Left ventricle myocardium inferior (tissue), 1 donor: Measurements from ENCODE around the gene CREB3. TPM values are rescaled to one million over a fixed set of nuclear protein-coding genes. Genes with fewer than 3 reads are reported as not detected.

Experiments
- DNase-seq: peaks from one replicate; pipeline ENCODE4 v3.0.0-alpha.2; 2020
- H3K27ac ChIP-seq: fragments of 200-600 bp; replicated peaks from 2 replicates; pipeline ENCODE4 v1.8.0; 2021
- H3K27me3 ChIP-seq: fragments of 200-600 bp; 2 replicates; pipeline ENCODE4 v1.8.0; 2021; ENCODE audit warnings: low read depth
- H3K36me3 ChIP-seq: fragments of 200-600 bp; 2 replicates; pipeline ENCODE4 v1.8.0; 2021
- H3K4me1 ChIP-seq: fragments of 200-600 bp; 2 replicates; pipeline ENCODE4 v1.8.0; 2021
- H3K4me3 ChIP-seq: fragments of 200-600 bp; 2 replicates; pipeline ENCODE4 v1.8.0; 2021; ENCODE audit warnings: mild to moderate bottlenecking, moderate library complexity
- H3K9me3 ChIP-seq: fragments of 200-600 bp; replicated peaks from 2 replicates; pipeline ENCODE4 v1.8.0; 2021
- intact Hi-C: fragments of 100-400 bp; cut with micrococcal nuclease; formaldehyde crosslinking; loops from one replicate; pipeline ENCODE4 v1.11.0; 2022
- total RNA-seq: library from RNA; stranded (reverse); fragmentation: NEBNext Ultra II Directional; extraction: Animal tissue kit (Norgen Biotek cat#: 25700); gene quantifications from one replicate; pipeline ENCODE4 v1.2.1, GENCODE V29; 2021
- TF ChIP-seq, protein P1 (sequence below): fragments of 200-600 bp; IDR thresholded peaks from 2 replicates; pipeline ENCODE4 v1.8.0; 2021; ENCODE audit warnings: antibody characterized with exemption, mild to moderate bottlenecking, borderline replicate concordance
- donor health status: DM: no; HTN: yes; CAD: no; lungs with severe emphysema.

CREB3 gene
- total RNA-seq, 1 donor from 2014 or later, result 20.6 TPM

DNA sequence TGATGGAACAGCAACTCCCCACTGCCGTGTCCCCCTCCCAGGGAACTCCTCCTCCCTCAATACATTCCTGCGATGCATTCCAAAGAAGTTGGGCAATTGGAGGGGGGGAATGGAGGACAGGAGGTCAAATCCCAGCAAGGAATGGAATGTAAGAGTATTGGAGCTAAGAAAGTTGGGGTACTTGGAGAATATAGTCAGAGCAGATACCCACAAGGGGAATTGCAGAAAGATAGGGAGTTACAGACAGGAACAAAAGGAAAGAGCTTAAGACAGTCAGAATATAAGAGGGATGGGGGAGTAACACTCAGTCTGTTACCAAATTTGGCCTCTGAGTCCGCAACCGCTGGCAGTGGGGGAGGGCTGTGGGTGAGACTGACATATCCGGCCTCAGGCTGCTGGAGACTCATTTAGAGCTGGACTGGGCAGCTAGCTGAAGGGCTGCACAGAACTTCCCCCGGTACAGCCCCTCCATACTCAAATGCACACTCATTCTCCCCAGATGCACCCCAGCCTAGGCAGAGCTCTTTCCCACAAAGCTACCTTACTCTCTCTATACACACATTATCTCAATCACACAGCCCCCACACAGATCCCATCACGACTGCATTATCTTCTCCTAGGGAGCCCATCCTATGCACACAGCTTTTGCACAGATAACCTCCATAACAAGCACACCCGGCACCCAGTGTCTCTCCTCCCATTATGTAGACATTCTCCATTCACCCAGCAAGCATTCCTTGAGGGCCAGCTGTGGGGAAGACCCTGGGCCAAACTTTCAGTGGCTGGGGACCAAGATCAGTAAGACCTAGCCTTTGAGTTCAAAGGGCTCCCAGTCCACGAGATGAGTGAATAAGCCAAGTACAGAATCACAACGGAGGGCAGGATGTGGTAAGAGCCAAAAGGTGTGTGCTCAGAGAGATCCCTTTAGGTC lies 4.2 kb upstream of the CREB3 start:
- no peaks in the 10 kb centered on the region for H3K9me3 ChIP-seq
- H3K27ac ChIP-seq, result peak overlapping the region; percentile 99
- intact Hi-C loops, result no loop called here
- no peaks in the 10 kb centered on the region for H3K27me3 ChIP-seq
- DNase-seq, result peak; percentile 79
- TF ChIP-seq, protein P1, sequence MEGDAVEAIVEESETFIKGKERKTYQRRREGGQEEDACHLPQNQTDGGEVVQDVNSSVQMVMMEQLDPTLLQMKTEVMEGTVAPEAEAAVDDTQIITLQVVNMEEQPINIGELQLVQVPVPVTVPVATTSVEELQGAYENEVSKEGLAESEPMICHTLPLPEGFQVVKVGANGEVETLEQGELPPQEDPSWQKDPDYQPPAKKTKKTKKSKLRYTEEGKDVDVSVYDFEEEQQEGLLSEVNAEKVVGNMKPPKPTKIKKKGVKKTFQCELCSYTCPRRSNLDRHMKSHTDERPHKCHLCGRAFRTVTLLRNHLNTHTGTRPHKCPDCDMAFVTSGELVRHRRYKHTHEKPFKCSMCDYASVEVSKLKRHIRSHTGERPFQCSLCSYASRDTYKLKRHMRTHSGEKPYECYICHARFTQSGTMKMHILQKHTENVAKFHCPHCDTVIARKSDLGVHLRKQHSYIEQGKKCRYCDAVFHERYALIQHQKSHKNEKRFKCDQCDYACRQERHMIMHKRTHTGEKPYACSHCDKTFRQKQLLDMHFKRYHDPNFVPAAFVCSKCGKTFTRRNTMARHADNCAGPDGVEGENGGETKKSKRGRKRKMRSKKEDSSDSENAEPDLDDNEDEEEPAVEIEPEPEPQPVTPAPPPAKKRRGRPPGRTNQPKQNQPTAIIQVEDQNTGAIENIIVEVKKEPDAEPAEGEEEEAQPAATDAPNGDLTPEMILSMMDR, result no peak
- peak overlapping the region; percentile 82 for H3K4me3 ChIP-seq
- peaks cover 31% of the 10 kb centered on the region for H3K36me3 ChIP-seq
- peaks cover 73% of the 10 kb centered on the region for H3K4me1 ChIP-seq

GRCh38 chr9:35729101-35729500 lies 3.4 kb upstream of the CREB3 start:
- TF ChIP-seq, protein P1, result no peak
- peaks cover 26% of the 10 kb centered on the region for H3K36me3 ChIP-seq
- DNase-seq, result no peak
- H3K4me1 ChIP-seq, result peaks cover 81% of the 10 kb centered on the region
- no peaks in the 10 kb centered on the region for H3K9me3 ChIP-seq
- no peaks in the 10 kb centered on the region for H3K27me3 ChIP-seq
- intact Hi-C loops, result no loop called here
- H3K27ac ChIP-seq, result peak overlapping the region; percentile 99
- peak overlapping the region; percentile 82 for H3K4me3 ChIP-seq

DNA sequence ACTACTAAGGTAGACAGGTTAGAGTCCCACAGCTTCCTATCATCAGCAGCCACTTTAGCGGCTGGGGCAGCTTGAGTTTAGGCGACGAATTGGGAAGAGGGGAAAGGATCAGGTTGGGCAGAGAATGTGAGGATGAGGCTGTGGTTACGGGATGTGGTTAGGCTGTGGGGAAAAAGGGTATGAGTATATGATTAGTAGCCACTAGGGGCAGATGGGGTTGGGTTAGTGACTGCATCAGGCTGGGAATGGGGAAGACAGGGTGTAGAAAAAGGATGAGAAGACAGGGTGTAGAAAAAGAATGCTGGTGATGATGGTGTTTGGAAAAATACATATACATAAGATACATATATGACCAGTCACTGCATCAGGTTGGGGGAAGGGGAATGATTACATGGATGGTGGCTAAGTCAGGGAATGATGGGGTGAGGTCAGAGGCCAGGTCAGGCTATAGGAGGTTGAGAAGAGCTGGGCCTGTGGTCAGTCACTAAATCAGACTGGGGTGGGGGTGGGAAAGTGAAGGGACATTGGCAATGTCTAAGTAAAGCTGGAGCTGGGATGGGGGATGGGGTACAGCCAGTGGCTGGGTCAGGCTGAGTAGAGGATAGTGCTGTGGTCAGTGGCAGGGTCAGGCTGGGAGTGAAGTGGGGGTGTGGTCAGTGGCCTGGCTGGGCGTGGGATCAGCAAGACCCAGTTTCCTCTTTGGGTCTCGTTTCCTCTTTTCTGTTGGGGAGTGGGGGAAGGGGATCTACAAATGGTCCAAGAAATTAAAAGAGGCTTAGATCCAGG lies 2.6 kb upstream of the CREB3 start:
- TF ChIP-seq, protein P1, result peak; percentile 54
- peak; percentile 66 for DNase-seq
- Histone ChIP-seq H3K4me3 (peak overlapping the region; percentile 82), H3K27ac (peak overlapping the region; percentile 99), H3K9me3 (no peaks in the 10 kb centered on the region), H3K4me1 (peaks cover 82% of the 10 kb centered on the region), H3K36me3 (peaks cover 26% of the 10 kb centered on the region), H3K27me3 (no peaks in the 10 kb centered on the region)
- intact Hi-C loops, result loop anchor here (5.0 kb wide), 1 partner anchor 83 kb away; no protein-coding TSS in a partner anchor

DNA sequence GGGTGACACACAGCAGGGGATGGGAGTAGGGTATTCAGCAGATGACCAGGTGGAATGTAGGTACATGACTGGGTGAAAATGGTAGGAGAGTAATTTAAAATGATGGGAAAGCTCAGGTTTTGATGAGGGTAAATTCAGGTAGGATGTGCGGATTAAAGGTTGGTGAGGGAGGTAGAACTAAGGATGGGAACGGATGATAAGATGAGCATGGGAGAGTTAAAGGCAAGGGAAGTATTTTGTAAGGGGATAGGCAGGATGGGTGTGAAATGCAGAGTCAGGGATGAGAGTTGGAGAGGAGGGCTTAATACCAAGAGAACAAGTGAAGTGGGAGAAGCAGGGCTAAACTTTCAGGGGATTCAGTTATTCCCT lies 2.0 kb upstream of the CREB3 start:
- DNase-seq, result no peak
- H3K27me3 ChIP-seq, result no peaks in the 10 kb centered on the region
- no peaks in the 10 kb centered on the region for H3K9me3 ChIP-seq
- H3K27ac ChIP-seq, result peak overlapping the region; percentile 99
- intact Hi-C loops, result loop anchor here (5.0 kb wide), 1 partner anchor 83 kb away; no protein-coding TSS in a partner anchor
- H3K36me3 ChIP-seq, result peaks cover 26% of the 10 kb centered on the region
- peaks cover 82% of the 10 kb centered on the region for H3K4me1 ChIP-seq
- TF ChIP-seq, protein P1, result no peak
- H3K4me3 ChIP-seq, result peak overlapping the region; percentile 82

GRCh38 chr9:35731415-35732184 lies 866 bp upstream of the CREB3 start:
- Histone ChIP-seq H3K4me1 (peaks cover 81% of the 10 kb centered on the region), H3K36me3 (peaks cover 33% of the 10 kb centered on the region), H3K27ac (peak overlapping the region; percentile 99), H3K4me3 (peak overlapping the region; percentile 82), H3K27me3 (no peaks in the 10 kb centered on the region), H3K9me3 (no peaks in the 10 kb centered on the region)
- intact Hi-C loops, result loop anchor here (5.0 kb wide), 1 partner anchor 84 kb away; no protein-coding TSS in a partner anchor
- DNase-seq, result no peak
- TF ChIP-seq, protein P1, result no peak
